ENCODE data around the gene BARHL1.

BARHL1 gene

DNA sequence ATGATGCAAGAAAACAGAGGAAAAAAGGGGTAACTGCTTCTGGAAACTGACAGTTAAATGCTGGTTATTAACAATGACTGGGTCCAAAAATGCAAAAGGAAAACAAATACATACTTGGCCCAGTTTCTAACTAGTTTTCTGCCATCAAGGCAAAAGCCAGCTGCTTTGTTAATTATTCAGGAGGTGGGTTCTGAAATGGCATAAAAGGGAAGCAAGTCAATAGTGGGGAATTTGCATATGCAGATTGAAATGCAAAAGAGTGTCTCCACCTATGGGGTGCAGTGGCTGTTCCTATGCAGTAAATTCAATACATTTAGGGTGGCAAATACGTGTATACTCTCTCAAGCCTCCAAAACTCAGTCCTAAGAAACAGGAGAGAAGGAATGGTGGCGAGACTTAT lies 33.4 kb downstream of the BARHL1 start:
- DNase-seq (ENCODE audit: low read depth), result no peak

DNA sequence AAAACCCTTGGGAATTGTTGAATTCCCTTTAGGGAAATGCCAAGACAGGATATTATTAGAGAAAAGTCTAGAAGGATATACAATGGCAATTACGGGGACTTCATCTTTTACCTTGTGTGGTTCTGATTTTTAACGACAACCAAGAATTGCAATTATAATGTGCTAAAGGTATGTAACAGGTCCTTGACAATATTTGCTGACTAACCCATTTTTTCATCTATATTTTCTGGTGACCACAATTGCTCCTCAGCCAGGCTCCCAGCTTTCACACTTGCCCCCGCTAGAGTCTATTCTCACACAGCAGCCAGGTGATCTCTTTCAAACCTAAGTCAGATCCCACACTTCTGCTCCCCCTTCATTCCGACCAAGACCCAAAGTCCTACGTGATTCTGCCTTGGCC lies 34.3 kb downstream of the BARHL1 start:
- DNase-seq (ENCODE audit: low read depth), result no peak

DNA sequence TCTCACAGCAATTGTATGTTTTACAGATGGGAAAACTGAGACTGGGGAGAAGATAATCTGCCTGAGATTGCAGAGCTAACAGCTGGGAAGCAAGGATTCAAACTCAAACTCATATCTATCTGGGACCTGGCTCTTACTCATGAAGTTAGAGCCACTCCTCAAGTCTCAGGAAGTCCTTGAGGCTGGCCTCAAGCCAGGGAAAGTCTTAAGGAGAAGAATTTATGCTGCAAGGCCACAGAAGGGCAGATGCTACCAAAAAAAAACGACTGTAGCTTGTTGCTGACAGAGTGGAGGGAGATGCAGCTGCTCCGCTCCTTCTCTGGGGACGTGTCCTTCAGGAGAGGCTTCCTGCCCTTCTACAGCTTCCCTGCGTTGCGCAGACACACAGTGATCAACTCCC lies 39.8 kb downstream of the BARHL1 start:
- DNase-seq (ENCODE audit: low read depth), result no peak

DNA sequence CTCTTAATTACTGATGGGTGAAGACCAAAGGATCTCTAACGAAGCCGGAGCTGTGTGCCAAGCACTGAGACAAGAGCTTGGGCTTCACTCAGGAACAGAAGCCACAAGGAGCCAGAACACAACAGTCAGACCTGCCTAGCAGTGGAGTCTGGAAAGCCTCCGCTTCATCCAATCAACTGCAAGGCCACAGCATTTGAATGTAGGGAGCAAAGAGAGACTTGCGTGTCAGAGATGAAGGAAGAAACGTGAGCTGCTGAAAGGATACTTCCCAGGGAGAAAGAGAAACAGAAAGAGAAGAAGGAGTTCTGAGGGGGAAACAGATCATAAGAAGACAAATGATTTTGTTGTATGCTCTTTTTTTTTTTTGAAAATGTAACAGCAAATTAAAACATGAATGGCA lies 43.9 kb downstream of the BARHL1 start:
- no peak for DNase-seq (ENCODE audit: low read depth)

DNA sequence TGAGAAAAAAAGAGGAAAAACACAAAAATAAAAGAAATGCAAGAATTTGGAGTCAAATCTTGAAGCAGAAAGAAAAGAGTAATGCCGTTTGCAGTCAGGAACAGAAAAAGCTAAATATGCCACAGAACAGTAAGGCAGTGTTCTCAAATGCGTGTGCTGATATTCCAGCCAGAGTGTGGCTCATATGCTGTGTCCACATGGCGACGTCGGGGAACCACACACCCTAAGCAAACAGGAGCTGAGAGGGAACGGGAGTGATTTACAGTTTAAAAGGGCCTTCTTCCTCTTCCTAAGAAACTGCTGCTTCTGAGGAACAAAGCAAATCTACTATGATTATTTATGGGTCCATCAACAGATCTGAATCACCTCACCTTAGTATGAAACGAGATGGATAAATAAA lies 44.7 kb downstream of the BARHL1 start:
- DNase-seq (ENCODE audit: low read depth), result no peak

DNA sequence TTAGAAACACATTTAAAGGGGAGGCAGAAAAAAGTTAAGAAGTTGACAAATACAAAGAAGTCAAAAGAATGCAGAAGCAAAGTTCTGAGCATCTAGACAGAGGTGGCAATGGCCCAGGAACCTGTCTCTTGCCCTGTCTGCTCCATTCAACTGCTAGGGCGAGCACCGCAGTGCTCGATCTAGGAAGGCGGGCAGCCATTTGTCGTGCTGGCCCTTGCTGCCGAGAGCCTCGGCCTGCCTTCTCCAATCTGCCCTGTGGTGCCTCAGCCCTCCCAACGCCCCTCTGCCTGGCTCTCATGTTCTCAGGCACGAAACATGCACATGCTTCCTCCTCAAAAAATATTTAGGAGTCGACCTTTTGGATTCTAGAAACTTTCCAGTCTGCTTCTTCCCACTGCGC lies 45.2 kb downstream of the BARHL1 start:
- DNase-seq (ENCODE audit: low read depth), result no peak

DNA sequence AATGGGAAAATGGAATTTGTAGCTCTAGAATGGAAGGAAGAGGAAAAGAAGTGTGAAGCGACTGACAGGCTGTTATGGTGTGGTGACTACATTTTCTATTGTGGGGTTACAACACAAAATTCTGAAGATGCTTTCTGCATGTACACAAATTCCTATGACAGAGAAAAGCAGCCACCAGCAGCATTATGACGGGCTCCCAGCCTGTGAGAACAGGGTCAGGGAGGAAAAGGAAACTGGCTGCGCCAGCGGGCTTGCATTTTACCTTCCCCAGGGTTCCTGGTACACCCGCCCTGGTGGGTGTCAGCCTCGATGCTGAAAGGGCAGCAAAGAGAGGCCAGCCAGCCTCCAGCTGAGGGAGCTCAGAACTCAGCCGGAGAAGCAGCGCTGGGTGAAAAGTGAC lies 46.3 kb downstream of the BARHL1 start:
- no peak for DNase-seq (ENCODE audit: low read depth)

DNA sequence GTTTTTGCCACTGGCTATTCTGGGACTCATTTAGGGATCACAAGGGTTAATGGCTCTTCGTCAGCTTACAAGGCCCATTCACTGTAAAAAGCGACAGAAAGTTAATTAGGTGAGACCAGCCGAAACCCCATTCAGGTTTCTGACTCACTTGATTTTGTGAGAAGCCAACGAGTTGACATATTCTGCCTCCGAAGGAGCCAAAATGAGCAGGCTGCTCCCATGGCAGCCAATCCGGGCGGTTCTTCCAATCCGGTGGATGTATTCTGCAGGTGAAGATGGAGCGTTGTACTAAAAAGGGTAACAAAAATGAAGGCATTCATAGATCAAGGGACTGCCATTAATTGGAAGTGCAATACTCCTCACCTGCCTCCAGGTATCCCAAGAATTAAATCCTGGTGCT lies 47.7 kb downstream of the BARHL1 start:
- no peak for DNase-seq (ENCODE audit: low read depth)

DNA sequence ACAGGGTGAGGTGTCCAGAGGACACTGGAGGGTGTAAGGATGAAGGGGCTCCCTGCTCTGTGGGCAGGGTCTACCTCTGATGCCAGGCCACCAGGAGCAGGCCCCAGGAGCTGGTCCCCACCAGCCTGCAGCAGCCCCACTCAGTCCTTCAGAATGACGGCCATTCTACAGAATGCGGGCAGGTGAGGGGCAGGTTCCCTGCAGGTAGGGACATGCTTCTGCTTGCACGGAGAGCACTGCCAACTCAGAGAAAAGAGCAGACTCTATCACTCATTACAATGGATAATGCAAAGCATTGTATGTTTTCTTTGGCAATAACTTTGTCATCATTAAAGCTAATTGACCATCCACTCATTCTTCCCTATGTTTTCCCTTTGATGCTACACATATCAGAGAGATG lies 48.4 kb downstream of the BARHL1 start:
- no peak for DNase-seq (ENCODE audit: low read depth)

DNA sequence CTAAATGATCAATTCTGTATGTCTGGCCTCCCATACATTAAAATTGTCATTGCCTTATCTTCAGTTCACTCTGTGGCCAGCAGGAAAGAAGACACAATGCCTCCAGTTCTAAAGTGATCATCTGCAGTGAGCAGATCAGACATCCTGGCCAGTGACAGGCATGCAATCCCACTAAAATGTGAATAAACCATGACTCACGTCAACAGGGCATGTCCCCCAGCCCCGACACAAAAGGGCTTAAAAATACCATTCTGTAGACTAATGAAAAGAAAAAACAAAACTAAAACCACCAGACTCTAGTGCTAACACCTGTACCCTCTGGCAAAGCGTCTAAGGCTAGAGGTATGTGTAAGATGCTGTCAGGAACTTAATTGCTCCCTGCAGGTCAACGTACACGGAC lies 48.9 kb downstream of the BARHL1 start:
- no peak for DNase-seq (ENCODE audit: low read depth)

DNA sequence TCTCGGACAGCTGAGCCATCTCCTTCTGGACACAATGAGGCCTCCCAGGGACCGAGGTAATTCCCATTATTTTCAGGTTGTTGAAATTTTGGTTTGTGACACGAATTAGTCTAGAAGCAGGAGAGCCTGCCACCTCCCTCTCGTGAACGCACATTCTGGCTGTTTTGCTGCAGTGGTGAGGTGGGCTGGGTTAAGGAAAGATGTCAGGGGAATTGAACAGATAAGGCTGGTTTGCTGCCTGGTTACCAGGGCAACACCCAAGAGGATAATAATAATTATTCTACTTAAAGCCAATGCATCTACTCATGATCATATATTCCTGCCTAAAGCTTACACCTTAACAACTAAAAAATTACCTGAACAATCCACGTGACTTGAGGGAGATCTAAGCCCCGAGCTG lies 49.3 kb downstream of the BARHL1 start:
- DNase-seq (ENCODE audit: low read depth), result no peak

DNA sequence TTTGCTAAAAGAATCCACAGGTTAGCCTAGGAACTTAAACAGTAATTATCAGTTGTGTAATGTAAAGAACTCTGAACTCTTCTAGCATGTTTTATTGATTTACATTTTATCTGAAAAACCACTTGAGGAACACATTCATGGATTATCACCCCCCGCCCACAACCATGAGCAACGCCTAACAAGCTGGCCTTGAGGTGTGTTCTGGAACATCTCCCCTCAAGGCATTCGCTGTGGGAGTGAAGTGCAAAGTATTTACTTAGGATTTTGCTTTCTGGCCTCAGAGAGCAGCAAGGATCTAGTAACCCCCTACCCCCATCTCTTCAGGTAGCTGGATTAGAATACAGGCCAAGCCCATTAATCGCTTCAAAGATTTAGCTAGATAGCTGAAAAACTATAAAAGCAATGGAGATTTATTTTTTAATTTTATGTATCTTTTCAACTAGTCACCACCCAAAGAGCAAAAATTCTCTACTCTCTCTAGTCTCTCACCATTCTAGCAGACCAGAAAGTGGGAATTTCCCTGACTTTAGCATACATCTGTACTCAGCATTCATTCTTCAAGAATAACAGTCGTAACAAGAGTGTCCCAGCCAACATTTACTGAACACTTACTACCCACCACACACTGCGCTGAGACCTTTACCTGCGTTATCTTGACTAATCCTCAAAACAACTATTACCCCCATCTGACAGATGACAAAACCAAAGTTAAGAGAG lies 50.2 kb downstream of the BARHL1 start:
- no peak for DNase-seq (ENCODE audit: low read depth)

DNA sequence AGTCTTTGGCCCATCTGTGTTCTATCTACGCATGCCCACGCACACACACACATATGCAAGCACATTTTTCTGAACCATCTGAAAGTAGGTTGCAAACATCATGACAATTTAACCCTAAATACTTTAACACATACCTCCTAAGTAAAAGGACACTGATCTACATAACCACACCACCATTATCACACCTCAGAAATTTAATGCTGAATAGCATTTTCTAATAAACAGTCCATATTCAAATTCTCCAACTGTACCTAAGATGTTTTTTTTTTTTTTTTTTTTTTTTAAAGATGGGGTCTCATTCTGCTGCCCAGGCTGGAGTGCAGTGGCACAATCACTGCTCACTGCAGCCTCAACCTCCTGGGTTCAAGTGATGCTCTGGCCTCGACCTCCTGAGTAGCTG lies 51.9 kb downstream of the BARHL1 start:
- DNase-seq (ENCODE audit: low read depth), result no peak

DNA sequence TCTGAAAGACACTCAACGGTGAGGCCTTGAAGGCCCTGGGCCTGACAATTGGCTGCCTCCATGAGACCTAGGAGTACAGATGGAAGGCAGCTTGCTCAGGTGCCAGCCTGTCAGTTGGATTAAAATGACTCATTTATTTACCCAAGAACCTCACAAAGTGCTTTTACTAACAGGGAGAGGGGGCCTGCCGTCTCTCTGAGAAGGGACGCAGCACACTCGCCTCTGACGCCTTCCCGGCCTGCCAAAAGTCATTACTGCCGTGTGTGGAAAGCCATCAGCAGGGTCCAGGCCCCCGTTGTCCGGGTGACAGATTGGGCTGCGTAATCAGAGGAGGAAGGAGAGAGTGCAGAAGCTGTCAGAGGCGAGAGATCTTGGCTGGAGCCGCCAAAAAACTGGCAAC lies 54.9 kb downstream of the BARHL1 start:
- no peak for DNase-seq (ENCODE audit: low read depth)

DNA sequence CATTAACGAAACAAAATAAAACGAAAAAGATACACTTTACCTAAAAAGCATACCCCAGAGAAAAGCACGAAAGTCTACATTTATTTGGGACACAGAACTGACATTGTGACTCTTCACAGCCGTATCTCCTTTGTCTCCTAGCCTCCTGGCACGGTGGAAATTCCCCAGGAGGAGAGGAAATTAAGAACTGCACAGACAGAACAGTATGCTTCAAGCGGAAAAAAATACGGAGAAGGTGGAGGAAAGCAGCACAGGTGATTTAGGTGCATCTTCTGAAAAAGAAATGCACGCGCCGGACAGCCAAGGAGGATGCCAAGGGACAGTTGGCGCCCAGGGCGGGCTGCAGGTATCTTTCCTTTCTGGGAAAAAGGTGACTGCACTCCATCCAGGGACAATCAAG lies 55.4 kb downstream of the BARHL1 start:
- DNase-seq (ENCODE audit: low read depth), result no peak

DNA sequence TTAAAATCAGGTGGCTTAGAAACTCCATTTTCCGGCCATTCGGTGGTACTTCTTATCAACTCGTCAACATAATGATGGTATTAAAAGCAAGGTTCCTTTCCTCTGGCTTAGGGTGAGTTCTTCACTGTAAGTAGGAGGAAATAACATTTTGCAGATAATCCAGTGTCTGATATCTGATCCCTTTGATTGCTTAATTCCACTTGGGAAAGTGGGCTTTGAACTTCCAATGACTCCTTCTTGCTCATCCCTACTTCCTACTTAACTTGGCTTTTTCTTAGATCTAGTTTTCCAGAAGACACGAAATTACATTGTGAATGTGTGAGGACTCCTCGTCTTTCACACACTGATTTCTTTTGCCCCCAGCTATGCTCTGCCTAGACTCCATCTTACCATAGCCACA lies 55.8 kb downstream of the BARHL1 start:
- no peak for DNase-seq (ENCODE audit: low read depth)

DNA sequence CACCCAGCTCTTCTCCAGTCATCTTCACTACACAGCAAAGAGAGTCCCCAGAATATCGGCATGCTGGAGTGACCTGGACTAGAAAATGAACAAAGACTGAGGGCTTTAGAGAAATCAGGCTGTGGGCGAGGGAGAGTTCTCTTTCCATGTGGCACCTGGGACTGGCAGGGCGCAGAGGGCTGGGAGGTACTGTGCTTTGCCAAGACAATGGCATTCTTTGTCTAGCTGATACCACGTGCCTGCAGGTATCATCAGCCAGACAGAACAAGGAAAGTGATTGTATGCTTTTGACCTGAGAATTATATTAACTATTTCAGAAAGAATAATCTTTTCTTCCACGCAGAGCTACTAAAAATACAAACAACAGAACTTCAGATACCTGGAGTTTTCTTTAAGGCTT lies 56.9 kb downstream of the BARHL1 start:
- DNase-seq (ENCODE audit: low read depth), result no peak
